HG02885 (cell line): ENCODE measurements around the gene PLEKHA3.
"Not testable (repeated sequence)": the region's sequence is repeated elsewhere in the genome, so short reads cannot be mapped to it uniquely, and the experiment has no call there.

Experiments
- ATAC-seq: cut with Tn5 transposase; IDR thresholded peaks from one replicate; pipeline ENCODE4 v1.9.1; 2021; ENCODE audit warnings: mild to moderate bottlenecking; ENCODE audit not compliant: unreplicated experiment, poor library complexity

Gene PLEKHA3

DNA sequence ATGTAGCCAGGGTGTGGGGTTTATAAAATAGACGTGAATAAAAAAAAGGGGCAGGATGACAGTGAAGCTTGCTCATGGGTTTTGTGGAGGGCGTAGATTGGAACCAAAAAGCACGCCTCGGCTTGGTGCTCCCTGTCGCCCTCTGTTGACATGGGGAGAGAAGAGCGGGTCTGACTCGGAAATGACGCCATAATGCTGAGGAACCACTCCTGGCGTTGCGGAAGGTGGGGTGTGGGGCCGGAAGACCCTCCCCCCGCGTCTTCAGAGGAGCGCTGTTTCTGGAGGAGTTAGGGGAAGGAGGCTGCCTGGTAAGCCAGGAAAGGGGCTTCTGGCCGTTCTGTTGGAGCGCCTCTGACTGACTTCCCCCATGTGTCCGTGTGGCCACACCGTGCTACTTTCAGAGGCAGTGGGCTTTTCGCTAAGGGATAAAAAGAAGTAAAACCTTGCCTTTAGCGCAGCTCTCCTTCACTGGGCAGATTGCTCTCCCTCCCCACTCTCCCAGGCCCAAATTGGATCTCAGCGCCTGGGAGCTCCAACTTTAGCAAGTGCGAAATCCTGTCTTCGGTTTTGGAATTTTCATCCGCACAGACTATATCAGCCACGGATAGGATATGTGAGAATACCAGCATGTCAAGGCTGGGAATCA lies 42.8 kb downstream of the PLEKHA3 start:
- ATAC-seq = peak; percentile 86

DNA sequence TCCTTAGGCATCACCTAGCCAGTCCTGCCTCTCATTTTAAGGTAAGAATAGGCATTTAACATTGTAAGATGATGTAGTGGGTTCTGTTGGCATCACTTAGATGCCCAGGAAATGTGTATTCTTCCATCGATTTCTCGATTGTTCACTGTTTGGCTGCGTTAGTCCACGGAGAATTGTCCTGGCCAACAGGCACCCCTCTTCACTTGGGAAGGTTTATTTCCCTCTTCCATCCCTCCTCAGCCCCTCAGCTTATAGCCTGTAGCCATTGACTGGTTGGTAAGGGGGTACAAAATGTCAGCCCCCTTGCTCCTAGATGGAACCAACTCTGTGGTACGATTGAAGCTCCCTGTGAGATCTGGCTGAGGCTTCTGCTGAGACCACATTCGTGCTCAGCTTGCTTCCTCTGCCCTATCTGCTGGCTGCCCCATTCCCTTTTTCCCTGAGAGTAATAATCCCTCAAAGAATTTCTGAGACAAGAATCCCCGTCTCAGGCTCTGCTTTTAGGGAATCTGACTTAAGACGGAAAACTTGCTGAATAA lies 43.4 kb downstream of the PLEKHA3 start:
- no peak for ATAC-seq

DNA sequence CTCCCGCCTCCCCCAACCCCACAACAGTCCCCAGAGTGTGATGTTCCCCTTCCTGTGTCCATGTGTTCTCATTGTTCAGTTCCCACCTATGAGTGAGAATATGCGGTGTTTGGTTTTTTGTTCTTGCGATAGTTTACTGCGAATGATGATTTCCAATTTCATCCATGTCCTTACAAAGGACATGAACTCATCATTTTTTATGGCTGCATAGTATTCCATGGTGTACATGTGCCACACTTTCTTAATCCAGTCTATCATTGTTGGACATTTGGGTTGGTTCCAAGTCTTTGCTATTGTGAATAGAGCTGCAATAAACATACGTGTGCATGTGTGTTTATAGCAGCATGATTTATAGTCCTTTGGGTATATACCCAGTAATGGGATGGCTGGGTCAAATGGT lies 44.8 kb downstream of the PLEKHA3 start:
- ATAC-seq = not testable (repeated sequence)

GRCh38 chr2:178525460-178525859 lies 45.2 kb downstream of the PLEKHA3 start:
- ATAC-seq = not testable (repeated sequence)

DNA sequence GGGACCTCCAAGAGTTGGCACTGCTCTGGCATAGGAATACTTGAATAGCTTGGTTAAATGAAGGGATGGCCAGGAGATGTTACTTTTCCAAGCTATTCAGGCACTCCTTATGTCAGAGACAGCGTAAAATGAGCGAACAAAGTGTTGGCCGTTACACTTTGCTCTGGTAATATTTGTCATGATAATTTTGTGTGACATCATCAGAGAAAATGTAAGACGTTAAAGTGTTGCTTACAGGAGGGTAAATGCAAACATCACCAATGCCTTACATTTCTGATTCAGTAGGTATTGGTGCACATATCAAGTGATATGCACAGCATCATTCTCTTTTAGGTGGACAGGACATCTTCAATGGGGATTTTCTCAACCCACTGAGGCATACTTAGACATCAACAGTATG lies 46.0 kb downstream of the PLEKHA3 start:
- no peak for ATAC-seq

GRCh38 chr2:178527592-178527991 lies 47.3 kb downstream of the PLEKHA3 start:
- ATAC-seq = no peak

- no peak for ATAC-seq
Measured at GRCh38 chr2:178528647-178529046, 48.4 kb downstream of the PLEKHA3 start.

- no peak for ATAC-seq
Measured at GRCh38 chr2:178529194-178529593, 48.9 kb downstream of the PLEKHA3 start.

- no peak for ATAC-seq
Measured at GRCh38 chr2:178530131-178530530, 49.9 kb downstream of the PLEKHA3 start.

DNA sequence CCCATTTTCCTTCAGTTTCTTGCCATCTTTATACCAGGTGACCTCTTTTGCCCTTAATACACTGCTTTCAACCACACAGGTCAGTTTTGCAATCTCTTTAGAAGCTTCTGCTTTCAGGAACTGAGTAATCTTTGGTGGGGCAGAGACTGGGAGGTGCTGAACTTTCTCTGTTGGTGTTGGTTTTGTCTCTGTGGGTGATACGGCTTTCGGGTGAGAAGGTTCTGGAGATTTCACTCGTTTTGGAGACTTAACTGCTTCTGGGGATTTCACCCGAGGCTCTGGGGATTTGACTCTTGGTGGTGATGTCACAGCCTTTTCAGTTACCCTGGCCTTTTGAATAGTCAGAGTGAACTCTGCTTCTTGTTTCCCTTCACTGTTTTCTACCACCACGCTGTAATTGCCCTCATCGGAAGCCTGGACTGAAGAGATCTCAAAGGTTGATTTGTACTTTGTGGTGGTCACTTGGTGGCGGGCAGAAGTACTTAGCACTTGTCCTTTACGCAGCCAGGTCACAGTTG lies 50.4 kb downstream of the PLEKHA3 start:
- peak; percentile 94 for ATAC-seq

DNA sequence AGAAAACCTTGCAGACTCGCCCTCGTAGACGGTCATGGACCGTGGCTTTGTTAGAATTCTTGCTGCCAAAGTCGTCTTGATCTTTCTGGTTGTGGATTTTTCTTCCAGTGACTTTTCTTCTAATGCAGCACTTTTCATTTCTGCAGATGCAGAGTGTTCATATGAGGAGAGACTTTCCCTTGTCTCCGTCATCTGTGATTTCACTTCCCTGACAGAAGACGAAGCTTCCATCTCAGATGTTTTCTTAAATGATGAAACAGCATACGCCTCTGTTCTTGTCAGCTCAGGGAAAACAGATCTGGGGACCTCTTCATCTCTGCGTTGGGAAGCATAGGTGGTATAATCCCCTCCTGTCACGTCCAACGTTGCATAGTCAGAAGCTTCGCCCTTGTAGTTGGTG lies 50.9 kb downstream of the PLEKHA3 start:
- peak; percentile 3 for ATAC-seq

GRCh38 chr2:178536037-178536436 lies 55.8 kb downstream of the PLEKHA3 start:
- no peak for ATAC-seq

DNA sequence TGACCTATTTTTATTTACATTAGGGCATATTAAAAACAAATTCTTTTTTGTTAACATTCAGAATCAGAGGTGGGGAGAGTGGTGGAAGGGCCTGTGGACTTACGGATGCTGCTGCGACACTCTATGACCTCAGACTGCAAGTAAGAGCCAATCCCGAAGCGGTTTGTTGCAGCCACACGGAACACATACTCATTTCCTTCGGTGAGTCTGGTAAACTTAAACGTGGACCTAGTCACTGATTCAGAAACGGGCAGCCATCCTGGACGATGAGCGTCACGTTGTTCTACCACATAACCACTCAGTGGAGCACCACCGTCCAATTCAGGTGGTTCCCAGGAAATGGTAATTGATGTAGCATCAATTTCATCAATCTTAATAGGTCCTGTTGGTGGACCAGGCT lies 61.9 kb downstream of the PLEKHA3 start:
- no peak for ATAC-seq

GRCh38 chr2:178542569-178542968 lies 62.3 kb downstream of the PLEKHA3 start:
- ATAC-seq = no peak

GRCh38 chr2:178550352-178550751 lies 70.1 kb downstream of the PLEKHA3 start:
- peak; percentile 61 for ATAC-seq

DNA sequence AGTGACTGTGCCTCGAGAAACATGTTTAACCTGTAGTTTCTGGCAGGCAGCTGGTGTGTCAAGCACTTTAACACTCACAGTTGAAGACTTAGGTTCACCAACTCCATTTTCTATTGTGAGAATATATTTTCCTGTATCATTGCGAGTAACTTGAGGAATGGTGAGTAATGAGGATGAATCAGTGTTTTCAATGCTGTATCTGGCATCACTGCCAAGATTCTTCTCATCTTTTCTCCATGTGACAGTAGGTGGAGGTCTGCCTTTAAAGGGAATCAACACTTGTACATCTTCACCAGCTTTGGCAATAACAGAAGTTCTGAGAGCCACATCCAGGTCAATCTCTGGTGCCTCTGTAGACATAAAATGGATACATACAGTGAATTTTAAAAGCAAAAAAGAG lies 72.8 kb downstream of the PLEKHA3 start:
- no peak for ATAC-seq
